ENCODE data around the gene ITK.

GRCh38 chr5:157182143-157182757 lies 1.6 kb downstream of the ITK start:
- TF ChIP-seq CTCF (IDR thresholded peaks at IDR 0.05; ENCODE audit: insufficient read depth, low read length) (no peak), POLR2AphosphoS5 (IDR thresholded peaks at IDR 0.05; ENCODE audit: low read depth) (no peak), SPI1 (IDR thresholded peaks at IDR 0.05; ENCODE audit: borderline replicate concordance, low read depth) (no peak), GABPA (IDR thresholded peaks at IDR 0.05; ENCODE audit: low read depth) (no peak)

Data from HL-60 (cell line).